ENCODE results near the gene CDK19. TPM values are rescaled to one million over a fixed set of nuclear protein-coding genes. Genes with fewer than 3 reads are reported as not detected.

The CDK19 gene
- total RNA-seq, 2 donors from 2014 or later, result 16.8 to 20.8 TPM

DNA sequence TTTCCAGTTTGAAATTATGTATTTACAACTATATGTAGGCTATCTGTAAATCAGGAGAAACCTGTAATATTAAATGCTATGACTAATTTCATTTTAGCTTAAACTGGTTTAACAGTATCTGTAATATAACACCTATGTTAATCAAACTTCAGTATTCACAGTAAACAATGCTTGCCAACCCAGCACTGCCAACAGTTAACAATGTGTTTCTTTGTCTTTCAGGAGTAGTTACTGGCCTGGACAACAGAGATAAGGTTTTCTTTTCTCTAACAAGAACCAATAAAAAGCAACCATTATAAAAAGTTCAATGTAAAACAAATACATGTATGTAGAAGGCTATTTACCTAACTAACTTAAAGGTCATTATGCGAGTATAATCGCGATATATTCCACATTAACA lies 158.8 kb downstream of the CDK19 start:
- no peaks in the 10 kb centered on the region for H3K27me3 Mint-ChIP-seq (ENCODE audit: insufficient read depth)
- Histone ChIP-seq H3K9me3 (ENCODE audit: control insufficient read depth, low read length) (peaks cover 14% of the 10 kb centered on the region), H3K9ac (ENCODE audit: extremely low read depth, low read length, poor library complexity, severe bottlenecking) (no peak overlapping the region), H3K4me1 (ENCODE audit: control insufficient read depth, insufficient read depth, low read length) (no peaks in the 10 kb centered on the region), H3K36me3 (ENCODE audit: control insufficient read depth, insufficient read depth, low read length) (peaks cover 5% of the 10 kb centered on the region), H3K4me3 (ENCODE audit: low read length) (no peak overlapping the region), H3K27me3 (ENCODE audit: control insufficient read depth, insufficient read depth, low read length, poor library complexity, severe bottlenecking) (no peaks in the 10 kb centered on the region), H3K27ac (ENCODE audit: low read depth, low read length) (no peak overlapping the region)
- H3K4me3 Mint-ChIP-seq, result no peak overlapping the region
- no peak overlapping the region for H3K27ac Mint-ChIP-seq
- H3K4me1 Mint-ChIP-seq, result peaks cover 33% of the 10 kb centered on the region
- H3K9me3 Mint-ChIP-seq, result no peaks in the 10 kb centered on the region
- WGBS, 2 experiments (ENCODE audit: insufficient coverage in 1 of 2, insufficient read length in 1 of 2), result no CpG with 5 or more reads among the region's 3 CpGs
- no peak for DNase-seq
- TF ChIP-seq, protein P1, sequence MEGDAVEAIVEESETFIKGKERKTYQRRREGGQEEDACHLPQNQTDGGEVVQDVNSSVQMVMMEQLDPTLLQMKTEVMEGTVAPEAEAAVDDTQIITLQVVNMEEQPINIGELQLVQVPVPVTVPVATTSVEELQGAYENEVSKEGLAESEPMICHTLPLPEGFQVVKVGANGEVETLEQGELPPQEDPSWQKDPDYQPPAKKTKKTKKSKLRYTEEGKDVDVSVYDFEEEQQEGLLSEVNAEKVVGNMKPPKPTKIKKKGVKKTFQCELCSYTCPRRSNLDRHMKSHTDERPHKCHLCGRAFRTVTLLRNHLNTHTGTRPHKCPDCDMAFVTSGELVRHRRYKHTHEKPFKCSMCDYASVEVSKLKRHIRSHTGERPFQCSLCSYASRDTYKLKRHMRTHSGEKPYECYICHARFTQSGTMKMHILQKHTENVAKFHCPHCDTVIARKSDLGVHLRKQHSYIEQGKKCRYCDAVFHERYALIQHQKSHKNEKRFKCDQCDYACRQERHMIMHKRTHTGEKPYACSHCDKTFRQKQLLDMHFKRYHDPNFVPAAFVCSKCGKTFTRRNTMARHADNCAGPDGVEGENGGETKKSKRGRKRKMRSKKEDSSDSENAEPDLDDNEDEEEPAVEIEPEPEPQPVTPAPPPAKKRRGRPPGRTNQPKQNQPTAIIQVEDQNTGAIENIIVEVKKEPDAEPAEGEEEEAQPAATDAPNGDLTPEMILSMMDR (conservative IDR thresholded peaks at IDR 0.05), result no peak
- H3K36me3 Mint-ChIP-seq (ENCODE audit: low read depth), result peaks cover 6% of the 10 kb centered on the region

DNA sequence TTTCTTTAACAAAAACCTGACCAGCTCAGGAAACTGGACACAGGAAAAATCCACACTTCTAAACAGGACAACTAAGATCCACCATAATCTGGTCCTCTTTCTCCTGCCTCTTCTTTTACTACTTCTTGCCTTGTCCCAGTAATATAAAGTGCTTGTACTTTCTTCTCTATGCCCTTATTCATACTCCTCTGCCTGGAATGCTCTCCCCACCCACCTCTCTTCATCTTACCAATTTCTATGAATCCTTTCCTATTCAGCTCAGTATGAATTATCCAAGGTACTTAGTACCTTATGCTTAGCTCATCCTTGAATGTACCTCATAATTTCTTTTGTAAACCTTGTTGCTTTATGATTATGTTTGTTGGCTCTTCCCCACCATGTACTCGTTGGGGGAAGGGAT lies 159.4 kb downstream of the CDK19 start:
- Histone ChIP-seq H3K36me3 (ENCODE audit: control insufficient read depth, insufficient read depth, low read length) (peaks cover 5% of the 10 kb centered on the region), H3K9ac (ENCODE audit: extremely low read depth, low read length, poor library complexity, severe bottlenecking) (no peak overlapping the region), H3K9me3 (ENCODE audit: control insufficient read depth, low read length) (peaks cover 10% of the 10 kb centered on the region), H3K4me3 (ENCODE audit: low read length) (no peak overlapping the region), H3K27ac (ENCODE audit: low read depth, low read length) (no peak overlapping the region), H3K4me1 (ENCODE audit: control insufficient read depth, insufficient read depth, low read length) (no peaks in the 10 kb centered on the region), H3K27me3 (ENCODE audit: control insufficient read depth, insufficient read depth, low read length, poor library complexity, severe bottlenecking) (no peaks in the 10 kb centered on the region)
- WGBS, 2 experiments (ENCODE audit: insufficient coverage in 1 of 2, insufficient read length in 1 of 2), result 100% methylated on average over 1 of the region's 1 CpG; no CpG with 5 or more reads in 1 of the 2 experiments
- no peak overlapping the region for H3K4me3 Mint-ChIP-seq
- TF ChIP-seq, protein P1 (conservative IDR thresholded peaks at IDR 0.05), result no peak
- no peak overlapping the region for H3K27ac Mint-ChIP-seq
- no peaks in the 10 kb centered on the region for H3K9me3 Mint-ChIP-seq
- no peak for DNase-seq
- peaks cover 34% of the 10 kb centered on the region for H3K4me1 Mint-ChIP-seq
- no peaks in the 10 kb centered on the region for H3K27me3 Mint-ChIP-seq (ENCODE audit: insufficient read depth)
- peaks cover 6% of the 10 kb centered on the region for H3K36me3 Mint-ChIP-seq (ENCODE audit: low read depth)

DNA sequence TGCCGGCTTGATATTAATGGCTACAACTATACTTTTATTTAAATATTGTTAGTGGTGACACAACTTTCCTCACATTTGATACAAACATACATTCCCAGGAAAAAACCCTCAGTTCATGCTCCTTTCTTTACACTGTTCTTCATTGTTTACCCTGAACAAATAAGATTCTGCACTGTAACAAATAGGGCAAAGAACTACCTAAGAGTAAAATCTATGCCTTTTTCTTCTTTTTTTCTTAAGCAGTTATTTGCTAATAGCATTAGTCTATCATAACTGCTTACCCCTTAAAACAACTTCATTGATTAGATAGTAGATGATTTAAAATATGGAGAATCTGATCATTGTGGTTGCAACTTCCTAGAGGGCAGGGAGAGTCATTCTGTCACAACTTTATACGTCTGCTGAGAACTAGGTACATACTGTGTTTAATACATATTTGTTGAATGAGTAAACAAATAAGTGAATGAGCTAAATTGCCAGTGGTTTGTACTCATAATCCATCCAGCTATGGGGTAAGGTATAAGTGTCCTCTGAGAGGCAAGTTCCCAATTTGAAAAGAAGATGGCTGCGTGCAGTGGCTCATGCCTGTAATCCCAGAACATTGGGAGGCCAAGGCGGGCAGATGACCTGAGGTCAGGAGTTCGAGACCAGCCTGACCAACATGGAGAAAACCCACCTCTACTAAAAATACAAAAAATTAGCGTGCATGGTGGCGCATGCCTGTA lies 161.0 kb downstream of the CDK19 start:
- Mint-ChIP-seq H3K4me3 (no peak overlapping the region), H3K4me1 (peaks cover 36% of the 10 kb centered on the region), H3K9me3 (no peaks in the 10 kb centered on the region), H3K27me3 (ENCODE audit: insufficient read depth) (no peaks in the 10 kb centered on the region), H3K36me3 (ENCODE audit: low read depth) (peaks cover 6% of the 10 kb centered on the region), H3K27ac (no peak overlapping the region)
- DNase-seq, result no peak
- no peaks in the 10 kb centered on the region for H3K9me3 ChIP-seq (ENCODE audit: control insufficient read depth, low read length)
- H3K27me3 ChIP-seq (ENCODE audit: control insufficient read depth, insufficient read depth, low read length, poor library complexity, severe bottlenecking), result no peaks in the 10 kb centered on the region
- H3K4me1 ChIP-seq (ENCODE audit: control insufficient read depth, insufficient read depth, low read length), result no peaks in the 10 kb centered on the region
- H3K27ac ChIP-seq (ENCODE audit: low read depth, low read length), result no peak overlapping the region
- H3K4me3 ChIP-seq (ENCODE audit: low read length), result no peak overlapping the region
- H3K36me3 ChIP-seq (ENCODE audit: control insufficient read depth, insufficient read depth, low read length), result no peaks in the 10 kb centered on the region
- WGBS, 2 experiments (ENCODE audit: insufficient coverage in 1 of 2, insufficient read length in 1 of 2), result 90 to 98% methylated on average over 2 to 7 of the region's 7 CpGs
- TF ChIP-seq, protein P1 (conservative IDR thresholded peaks at IDR 0.05), result no peak
- H3K9ac ChIP-seq (ENCODE audit: extremely low read depth, low read length, poor library complexity, severe bottlenecking), result no peak overlapping the region
